Omental fat pad (tissue), 4 donors: Measurements from ENCODE around the gene HOXD9. TPM values are rescaled to one million over a fixed set of nuclear protein-coding genes. Genes with fewer than 3 reads are reported as not detected.

Experiments used
- ATAC-seq: fragments of 150-250 bp; one replicate; pipeline ENCODE4 v1.9.1; 2016; ENCODE audit warnings: mild to moderate bottlenecking, moderate library complexity; ENCODE audit not compliant: low FRiP score
- DNase-seq: peaks from one replicate; pipeline ENCODE4 v3.0.0-alpha.2; 2019; ENCODE audit warnings: low spot score
- CTCF ChIP-seq, 3 donors: fragments of 450-650 bp; IDR thresholded peaks; one replicate each; pipeline ENCODE4 v1.5.1; 2016 to 2017; ENCODE audit warnings: antibody characterized with exemption in 3 of 3, mild to moderate bottlenecking in 3 of 3, moderate library complexity in 2 of 3
- total RNA-seq, 4 donors: library from RNA; depleted of rRNA; stranded (reverse); fragments of >200 nt; gene quantifications; one replicate each; pipeline ENCODE4 v1.1.0, GENCODE V29; 2016

The HOXD9 gene
- total RNA-seq, 4 donors from 2014 or later: 0.95 to 2.6 (median 1.7) TPM

GRCh38 chr2:176124110-176124946, 1.8 kb downstream of the HOXD9 start:
- no peak for DNase-seq
- no peak for ATAC-seq
- no peak for TF ChIP-seq CTCF (IDR thresholded peaks at IDR 0.05)

GRCh38 chr2:176124947-176125771, 2.6 kb downstream of the HOXD9 start:
- DNase-seq (no peak), ATAC-seq (no peak)
- no peak for TF ChIP-seq CTCF (IDR thresholded peaks at IDR 0.05)

- ATAC-seq (no peak), DNase-seq (no peak)
- no peak for TF ChIP-seq CTCF (IDR thresholded peaks at IDR 0.05)
Measured at GRCh38 chr2:176125772-176126054, 3.2 kb downstream of the HOXD9 start.

GRCh38 chr2:176126929-176127773, 4.6 kb downstream of the HOXD9 start:
- DNase-seq: peak; percentile 79
- no peak for ATAC-seq
- TF ChIP-seq CTCF (IDR thresholded peaks at IDR 0.05): peak in 2 of 3 donors; percentile 62 to 79

GRCh38 chr2:176127774-176128072, 5.2 kb downstream of the HOXD9 start:
- ATAC-seq: no peak
- no peak for TF ChIP-seq CTCF (IDR thresholded peaks at IDR 0.05)
- DNase-seq: no peak

GRCh38 chr2:176128172-176128981, 5.9 kb downstream of the HOXD9 start:
- DNase-seq (no peak), ATAC-seq (no peak)
- no peak for TF ChIP-seq CTCF (IDR thresholded peaks at IDR 0.05)
